Measurements from ENCODE around the gene VCP.

DNA sequence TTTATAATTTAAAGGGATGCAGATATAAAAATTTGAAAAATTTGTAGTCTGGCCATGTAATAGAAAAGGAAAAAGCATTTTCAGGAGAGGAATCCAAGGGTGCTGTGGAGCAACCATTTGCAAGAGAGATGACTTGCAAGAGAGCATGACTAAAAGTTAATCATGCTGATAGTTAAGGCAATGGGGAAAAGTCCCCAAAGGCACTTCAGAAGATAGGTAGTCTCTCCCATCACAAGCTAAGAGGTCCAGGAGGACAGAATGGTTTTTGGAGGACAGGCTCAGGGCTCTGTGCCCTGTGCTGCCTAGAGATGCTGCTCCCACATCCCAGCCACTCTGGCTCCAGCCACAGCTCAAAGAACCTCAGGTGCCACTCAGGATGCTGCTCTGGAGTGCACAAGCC lies 44.1 kb downstream of the VCP start:
- TF ChIP-seq CTCF (IDR thresholded peaks at IDR 0.05 in 4 of 5, conservative IDR thresholded peaks at IDR 0.05 in 1 of 5) = no peak
- no peak for TF ChIP-seq POLR2A (IDR thresholded peaks at IDR 0.05)

Measured in gastrocnemius medialis (tissue), 4 donors.